KMS-11 (cell line): ENCODE results near the gene AKTIP.

Source experiments
- H2AFZ ChIP-seq: fragments of 200-600 bp; sonication (generic); 2 replicates; pipeline ENCODE4 v1.6.1; 2016; ENCODE audit warnings: antibody characterized with exemption, mixed run types, low read depth
- H3K27ac ChIP-seq: fragments of 200-600 bp; sonication (generic); 2 replicates; pipeline ENCODE4 v1.6.1; 2016; ENCODE audit warnings: mild to moderate bottlenecking, mixed run types
- H3K27me3 ChIP-seq: fragments of 200-600 bp; sonication (generic); 2 replicates; pipeline ENCODE4 v1.6.1; 2017; ENCODE audit warnings: mild to moderate bottlenecking, low read depth, mixed run types, moderate library complexity; ENCODE audit not compliant: insufficient read depth
- H3K36me3 ChIP-seq: fragments of 200-600 bp; sonication (generic); 2 replicates; pipeline ENCODE4 v1.6.1; 2017; ENCODE audit warnings: mild to moderate bottlenecking, mixed run types; ENCODE audit not compliant: insufficient read depth
- H3K4me1 ChIP-seq: fragments of 200-600 bp; sonication (generic); 2 replicates; pipeline ENCODE4 v1.6.1; 2016; ENCODE audit warnings: mild to moderate bottlenecking, low read depth, mixed run types; ENCODE audit not compliant: poor library complexity, severe bottlenecking
- H3K4me2 ChIP-seq: fragments of 200-600 bp; sonication (generic); 2 replicates; pipeline ENCODE4 v1.7.0; 2016; ENCODE audit warnings: mild to moderate bottlenecking, mixed run types
- H3K4me3 ChIP-seq: fragments of 200-600 bp; sonication (generic); IDR thresholded peaks from 2 replicates; pipeline ENCODE4 v1.6.1; 2017; ENCODE audit warnings: low read depth, low read length, mixed read lengths; ENCODE audit not compliant: insufficient read depth
- H3K79me2 ChIP-seq: fragments of 200-600 bp; sonication (generic); 2 replicates; pipeline ENCODE4 v1.6.1; 2016; ENCODE audit warnings: low read depth, mixed run types; ENCODE audit not compliant: insufficient read depth
- H3K9ac ChIP-seq: fragments of 200-600 bp; sonication (generic); 2 replicates; pipeline ENCODE4 v1.6.1; 2016; ENCODE audit warnings: mild to moderate bottlenecking, mixed run types
- H4K20me1 ChIP-seq: fragments of 200-600 bp; sonication (generic); 2 replicates; pipeline ENCODE4 v1.6.1; 2016; ENCODE audit warnings: mild to moderate bottlenecking, mixed run types; ENCODE audit not compliant: insufficient read depth
- CTCF ChIP-seq: fragments of 200-600 bp; sonication (generic); conservative IDR thresholded peaks from 2 replicates; pipeline ENCODE4 v1.6.1; 2017; ENCODE audit warnings: low read depth, mild to moderate bottlenecking, antibody characterized with exemption, low read length, moderate library complexity, mixed read lengths

The AKTIP gene

GRCh38 chr16:53506254-53506653 is 3.2 kb upstream of the AKTIP start:
- H3K36me3 ChIP-seq = no peaks in the 10 kb centered on the region
- no peak overlapping the region for H3K27ac ChIP-seq
- H2AFZ ChIP-seq = no peak overlapping the region
- H3K27me3 ChIP-seq = no peaks in the 10 kb centered on the region
- no peak overlapping the region for H3K4me3 ChIP-seq
- no peak for TF ChIP-seq CTCF
- H3K4me1 ChIP-seq = peaks cover 12% of the 10 kb centered on the region
- no peak overlapping the region for H3K9ac ChIP-seq
- H3K79me2 ChIP-seq = 0 out of 2 replicates have a peak, but pooled peaks cover 4% of the 10 kb centered on the region
- no peak overlapping the region for H3K4me2 ChIP-seq
- no peaks in the 10 kb centered on the region for H4K20me1 ChIP-seq

GRCh38 chr16:53504665-53505064 is 1.7 kb upstream of the AKTIP start:
- Histone ChIP-seq H3K79me2 (peaks cover 8% of the 10 kb centered on the region; the same call in 1 of the 2 replicates), H3K36me3 (no peaks in the 10 kb centered on the region), H3K4me2 (peak overlapping the region; percentile 67; the same call in 1 of the 2 replicates), H4K20me1 (no peaks in the 10 kb centered on the region), H3K9ac (no peak overlapping the region), H3K27ac (no peak overlapping the region; the same call in 1 of the 2 replicates), H3K27me3 (no peaks in the 10 kb centered on the region), H3K4me1 (peaks cover 17% of the 10 kb centered on the region), H3K4me3 (no peak overlapping the region), H2AFZ (peak overlapping the region; percentile 57; the same call in 1 of the 2 replicates)
- TF ChIP-seq CTCF = no peak

GRCh38 chr16:53503991-53504663 is 1.1 kb upstream of the AKTIP start:
- Histone ChIP-seq H4K20me1 (no peaks in the 10 kb centered on the region), H3K4me1 (peaks cover 17% of the 10 kb centered on the region), H3K4me2 (peak overlapping the region; percentile 67), H3K79me2 (peaks cover 8% of the 10 kb centered on the region; the same call in 1 of the 2 replicates), H3K9ac (peak overlapping the region; percentile 15; the same call in 1 of the 2 replicates), H3K27me3 (no peaks in the 10 kb centered on the region), H3K4me3 (no peak overlapping the region), H3K36me3 (no peaks in the 10 kb centered on the region), H3K27ac (peak overlapping the region; percentile 26; the same call in 1 of the 2 replicates), H2AFZ (peak overlapping the region; percentile 57; the same call in 1 of the 2 replicates)
- no peak for TF ChIP-seq CTCF

- Histone ChIP-seq H3K9ac (peak overlapping the region; percentile 59; the same call in 1 of the 2 replicates), H3K36me3 (no peaks in the 10 kb centered on the region), H3K79me2 (peaks cover 8% of the 10 kb centered on the region; the same call in 1 of the 2 replicates), H3K27ac (peak overlapping the region; percentile 51; the same call in 1 of the 2 replicates), H3K4me3 (no peak overlapping the region), H3K4me2 (peak overlapping the region; percentile 67; the same call in 1 of the 2 replicates), H3K27me3 (no peaks in the 10 kb centered on the region), H3K4me1 (peaks cover 17% of the 10 kb centered on the region), H2AFZ (peak overlapping the region; percentile 75), H4K20me1 (no peaks in the 10 kb centered on the region)
- no peak for TF ChIP-seq CTCF
Measured at GRCh38 chr16:53503270-53503923, 388 bp upstream of the AKTIP start.
